OCI-LY1 (cell line): Measurements from ENCODE around the gene AGMO.

Source experiments
- H2AFZ ChIP-seq: fragments of 200-600 bp; sonication (generic), shearing (Covaris generic); 2 replicates; pipeline ENCODE4 v1.6.0; 2014; ENCODE audit warnings: antibody characterized with exemption, mild to moderate bottlenecking, low read length
- H3F3A ChIP-seq: fragments of 200-600 bp; sonication (generic), shearing (Covaris generic); 2 replicates; pipeline ENCODE4 v1.6.0; 2014; ENCODE audit warnings: mild to moderate bottlenecking, antibody characterized with exemption, low read length, moderate library complexity; ENCODE audit not compliant: insufficient read depth
- H3K27ac ChIP-seq: fragments of 200-600 bp; sonication (generic); 2 replicates; pipeline ENCODE4 v1.5.1; 2014; ENCODE audit warnings: low read length, mixed run types, mild to moderate bottlenecking, low read depth; ENCODE audit not compliant: poor library complexity, severe bottlenecking
- H3K27me3 ChIP-seq: fragments of 200-600 bp; sonication (generic); 2 replicates; pipeline ENCODE4 v1.6.0; 2014; ENCODE audit warnings: antibody characterized with exemption, mild to moderate bottlenecking, low read length, moderate library complexity; ENCODE audit not compliant: insufficient read depth
- H3K36me3 ChIP-seq: fragments of 200-600 bp; sonication (generic); 2 replicates; pipeline ENCODE4 v1.6.1; 2014; ENCODE audit warnings: mild to moderate bottlenecking, antibody characterized with exemption, low read length, moderate library complexity, mixed read lengths; ENCODE audit not compliant: insufficient read depth
- H3K4me1 ChIP-seq: fragments of 200-600 bp; sonication (generic); 2 replicates; pipeline ENCODE4 v1.5.1; 2014; ENCODE audit warnings: mild to moderate bottlenecking, low read length, moderate library complexity; ENCODE audit not compliant: insufficient read depth, severe bottlenecking
- H3K4me2 ChIP-seq: fragments of 200-600 bp; sonication (generic), shearing (Covaris generic); 2 replicates; pipeline ENCODE4 v1.6.1; 2014; ENCODE audit warnings: low read length
- H3K4me3 ChIP-seq: fragments of 200-600 bp; sonication (generic); 2 replicates; pipeline ENCODE4 v1.5.1; 2014; ENCODE audit warnings: low read length, low read depth, mild to moderate bottlenecking, mixed read lengths; ENCODE audit not compliant: poor library complexity, severe bottlenecking
- H3K79me2 ChIP-seq: fragments of 200-600 bp; shearing (Covaris generic); 2 replicates; pipeline ENCODE4 v1.6.1; 2016; ENCODE audit warnings: mixed run types, low read length, mixed read lengths; ENCODE audit not compliant: insufficient read depth
- H3K9ac ChIP-seq: fragments of 200-600 bp; sonication (generic), shearing (Covaris generic); 2 replicates; pipeline ENCODE4 v1.6.1; 2014; ENCODE audit warnings: mild to moderate bottlenecking, low read length, mixed read lengths
- H3K9me2 ChIP-seq: fragments of 200-600 bp; sonication (generic), shearing (Covaris generic); 2 replicates; pipeline ENCODE4 v1.6.1; 2014; ENCODE audit warnings: low read depth, mild to moderate bottlenecking, low read length, mixed read lengths
- H3K9me3 ChIP-seq: fragments of 200-600 bp; shearing (Covaris generic); 2 replicates; pipeline ENCODE4 v1.6.1; 2014; ENCODE audit warnings: low read length, mixed read lengths
- H4K20me1 ChIP-seq: fragments of 200-600 bp; sonication (generic), shearing (Covaris generic); 2 replicates; pipeline ENCODE4 v1.6.0; 2016; ENCODE audit warnings: mild to moderate bottlenecking, low read length; ENCODE audit not compliant: insufficient read depth
- EZH2 ChIP-seq: fragments of 200-600 bp; sonication (generic), shearing (Covaris generic); IDR thresholded peaks from 2 replicates; pipeline ENCODE4 v1.8.0; 2017; ENCODE audit warnings: borderline replicate concordance, mixed run types, mild to moderate bottlenecking, antibody characterized with exemption, low read length, moderate library complexity, mixed read lengths
- TF ChIP-seq, protein P1 (sequence below): fragments of 200-600 bp; sonication (generic), shearing (Covaris generic); IDR thresholded peaks from 2 replicates; pipeline ENCODE4 v1.5.1; 2017; ENCODE audit warnings: mild to moderate bottlenecking, antibody characterized with exemption, low read length, moderate library complexity, mixed read lengths

AGMO gene

DNA sequence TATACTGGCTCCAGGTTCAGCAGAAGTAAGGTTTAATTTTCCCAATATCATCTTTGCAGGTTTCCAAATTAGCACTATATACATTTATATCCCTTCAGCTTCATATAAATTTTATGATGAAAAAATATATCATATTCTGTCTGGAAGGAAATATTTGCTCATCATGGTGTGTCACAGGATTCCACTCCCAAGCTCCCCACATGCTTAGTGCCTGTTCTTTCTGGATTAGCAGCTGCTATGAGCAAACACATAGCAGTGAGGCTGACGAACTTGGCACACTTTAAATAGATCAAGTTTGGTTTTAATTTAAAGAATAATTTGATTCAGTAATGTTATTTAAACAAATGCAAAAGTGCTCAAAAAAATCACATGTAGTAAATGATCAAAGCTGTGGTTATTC is 251.9 kb downstream of the AGMO start:
- no peak overlapping the region for H3K9ac ChIP-seq
- H3K4me3 ChIP-seq: no peak overlapping the region
- no peaks in the 10 kb centered on the region for H4K20me1 ChIP-seq
- H3F3A ChIP-seq: no peaks in the 10 kb centered on the region; the same call in 1 of the 2 replicates
- no peaks in the 10 kb centered on the region for H3K36me3 ChIP-seq
- H3K9me3 ChIP-seq: no peaks in the 10 kb centered on the region
- TF ChIP-seq, protein P1, sequence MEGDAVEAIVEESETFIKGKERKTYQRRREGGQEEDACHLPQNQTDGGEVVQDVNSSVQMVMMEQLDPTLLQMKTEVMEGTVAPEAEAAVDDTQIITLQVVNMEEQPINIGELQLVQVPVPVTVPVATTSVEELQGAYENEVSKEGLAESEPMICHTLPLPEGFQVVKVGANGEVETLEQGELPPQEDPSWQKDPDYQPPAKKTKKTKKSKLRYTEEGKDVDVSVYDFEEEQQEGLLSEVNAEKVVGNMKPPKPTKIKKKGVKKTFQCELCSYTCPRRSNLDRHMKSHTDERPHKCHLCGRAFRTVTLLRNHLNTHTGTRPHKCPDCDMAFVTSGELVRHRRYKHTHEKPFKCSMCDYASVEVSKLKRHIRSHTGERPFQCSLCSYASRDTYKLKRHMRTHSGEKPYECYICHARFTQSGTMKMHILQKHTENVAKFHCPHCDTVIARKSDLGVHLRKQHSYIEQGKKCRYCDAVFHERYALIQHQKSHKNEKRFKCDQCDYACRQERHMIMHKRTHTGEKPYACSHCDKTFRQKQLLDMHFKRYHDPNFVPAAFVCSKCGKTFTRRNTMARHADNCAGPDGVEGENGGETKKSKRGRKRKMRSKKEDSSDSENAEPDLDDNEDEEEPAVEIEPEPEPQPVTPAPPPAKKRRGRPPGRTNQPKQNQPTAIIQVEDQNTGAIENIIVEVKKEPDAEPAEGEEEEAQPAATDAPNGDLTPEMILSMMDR: no peak
- TF ChIP-seq EZH2: no peak
- no peaks in the 10 kb centered on the region for H3K79me2 ChIP-seq
- H3K9me2 ChIP-seq: no peaks in the 10 kb centered on the region
- no peak overlapping the region for H3K27ac ChIP-seq
- no peaks in the 10 kb centered on the region for H3K4me1 ChIP-seq
- H3K27me3 ChIP-seq: no peaks in the 10 kb centered on the region
- no peak overlapping the region for H3K4me2 ChIP-seq
- H2AFZ ChIP-seq: no peak overlapping the region

DNA sequence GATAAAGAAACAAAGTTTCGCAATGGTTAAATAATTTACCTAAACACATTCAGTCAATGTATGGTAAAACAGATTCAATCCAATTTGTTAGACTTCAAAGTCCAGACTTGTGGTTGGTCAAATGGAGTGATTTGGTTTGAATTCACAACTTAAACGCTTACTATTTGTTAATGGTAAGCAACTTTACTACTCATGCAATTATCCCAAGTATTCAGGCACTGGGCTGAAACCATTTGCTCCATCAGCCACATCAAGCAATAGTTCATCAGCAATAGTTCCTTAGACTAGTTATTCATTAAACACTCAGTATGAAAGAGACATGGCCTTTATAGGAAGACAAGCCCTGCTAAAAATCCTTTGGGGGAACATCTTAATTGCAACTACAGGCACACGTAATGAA is 253.0 kb downstream of the AGMO start:
- Histone ChIP-seq H3K4me2 (no peak overlapping the region), H3K27me3 (no peaks in the 10 kb centered on the region), H3K9ac (no peak overlapping the region), H3F3A (no peaks in the 10 kb centered on the region; the same call in 1 of the 2 replicates), H3K4me1 (no peaks in the 10 kb centered on the region), H3K4me3 (no peak overlapping the region), H2AFZ (no peak overlapping the region), H3K9me2 (no peaks in the 10 kb centered on the region), H3K36me3 (no peaks in the 10 kb centered on the region), H3K79me2 (no peaks in the 10 kb centered on the region), H3K27ac (no peak overlapping the region), H3K9me3 (no peaks in the 10 kb centered on the region), H4K20me1 (no peaks in the 10 kb centered on the region)
- TF ChIP-seq, protein P1: no peak
- TF ChIP-seq EZH2: no peak

- H3K27ac ChIP-seq: no peak overlapping the region
- no peaks in the 10 kb centered on the region for H3K9me2 ChIP-seq
- no peaks in the 10 kb centered on the region for H3K27me3 ChIP-seq
- H4K20me1 ChIP-seq: no peaks in the 10 kb centered on the region
- H3K36me3 ChIP-seq: no peaks in the 10 kb centered on the region
- H3F3A ChIP-seq: no peaks in the 10 kb centered on the region; the same call in 1 of the 2 replicates
- H3K79me2 ChIP-seq: no peaks in the 10 kb centered on the region
- H2AFZ ChIP-seq: no peak overlapping the region
- H3K4me3 ChIP-seq: no peak overlapping the region
- H3K4me2 ChIP-seq: no peak overlapping the region
- no peaks in the 10 kb centered on the region for H3K4me1 ChIP-seq
- no peak overlapping the region for H3K9ac ChIP-seq
- H3K9me3 ChIP-seq: no peaks in the 10 kb centered on the region
- TF ChIP-seq, protein P1: no peak
- TF ChIP-seq EZH2: no peak
These were observed 255.5 kb downstream of the AGMO start for GRCh38 chr7:15306296-15306695.
